ENCODE measurements around the gene IQGAP2.

Gene IQGAP2

GRCh38 chr5:76695346-76695745, 292.3 kb downstream of the IQGAP2 start:
- no peak for DNase-seq

DNA sequence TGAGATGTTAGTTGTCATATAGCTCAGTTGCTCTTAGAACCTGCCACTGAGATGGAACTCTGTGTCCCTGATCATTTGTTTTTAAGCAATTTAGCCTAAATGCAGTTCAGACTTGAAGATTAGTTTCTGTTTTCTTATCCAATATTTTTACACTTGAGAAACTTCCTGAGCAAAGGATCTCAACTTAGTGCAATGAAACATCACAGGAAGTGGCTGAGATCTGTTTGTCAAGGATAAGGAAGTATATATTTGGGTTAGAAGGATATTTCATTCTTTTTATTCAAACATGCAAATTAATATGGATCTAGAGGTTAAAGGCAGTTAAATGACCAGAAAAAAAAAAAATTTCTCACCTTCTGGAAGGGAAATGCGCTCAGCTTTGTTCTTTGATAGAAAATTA, 293.2 kb downstream of the IQGAP2 start:
- DNase-seq: no peak

DNA sequence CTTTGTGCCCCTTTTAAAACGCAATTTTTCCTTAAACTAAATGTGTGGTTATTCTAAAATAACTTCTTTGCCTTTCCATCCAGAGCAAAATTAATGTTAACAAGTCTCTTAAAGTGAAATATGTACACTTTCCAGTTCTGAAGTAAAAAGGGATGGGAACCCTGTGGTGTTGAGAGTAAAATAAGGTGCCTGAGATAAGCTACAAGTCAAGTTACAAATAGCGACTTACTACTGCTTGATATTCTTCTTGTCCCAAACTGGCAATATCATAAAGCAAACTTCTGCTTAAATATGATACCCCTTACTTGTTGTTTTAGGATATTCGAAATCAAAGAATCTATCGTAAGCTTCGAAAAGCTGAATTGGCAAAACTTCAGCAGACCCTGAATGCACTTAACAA, 294.6 kb downstream of the IQGAP2 start:
- no peak for DNase-seq

GRCh38 chr5:76700571-76700970, 297.5 kb downstream of the IQGAP2 start:
- no peak for DNase-seq

GRCh38 chr5:76701298-76701697, 298.2 kb downstream of the IQGAP2 start:
- DNase-seq: no peak

DNA sequence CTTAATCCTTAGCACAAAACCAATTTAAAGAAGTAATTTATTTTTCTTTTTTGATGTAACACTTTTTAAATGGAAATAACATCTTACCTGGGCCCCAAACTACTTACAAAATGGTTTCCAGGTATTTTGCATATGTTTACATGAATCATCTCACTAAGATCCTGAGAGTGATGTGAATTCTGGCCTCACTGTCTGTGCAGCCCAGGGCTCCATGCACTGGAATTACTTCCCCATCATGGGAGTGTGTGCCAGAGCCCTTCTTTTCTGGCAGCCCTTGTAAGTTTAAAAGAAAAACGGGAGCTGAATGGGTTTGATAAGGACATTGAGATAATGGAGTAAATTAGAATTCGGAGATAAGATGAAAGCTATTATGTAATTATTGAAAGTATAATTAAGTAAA, 300.6 kb downstream of the IQGAP2 start:
- no peak for DNase-seq

DNA sequence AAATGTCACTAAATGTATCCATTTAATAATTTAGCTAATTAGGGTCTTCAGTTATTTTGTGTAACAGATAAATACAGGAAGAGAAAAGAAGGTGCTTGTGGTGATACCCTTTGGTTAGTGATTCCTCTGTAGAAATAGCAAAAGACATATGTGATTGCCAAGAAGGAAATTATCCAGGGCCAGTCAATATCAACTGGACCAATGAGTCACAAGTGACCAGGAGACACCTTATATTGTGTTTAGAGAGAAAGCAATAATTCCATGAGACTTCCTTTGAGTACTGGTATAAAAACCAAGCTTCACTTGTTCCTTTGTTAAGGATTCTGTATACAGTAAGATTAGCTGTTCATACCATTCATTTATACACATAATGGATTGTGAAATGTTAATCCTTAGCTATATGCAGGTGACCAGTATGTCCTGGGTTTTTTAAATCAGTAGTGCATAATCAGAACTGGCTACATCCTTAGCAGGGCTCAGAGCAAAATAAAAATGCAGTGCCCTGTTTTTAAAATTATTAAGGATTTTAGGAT, 301.1 kb downstream of the IQGAP2 start:
- DNase-seq: no peak

DNA sequence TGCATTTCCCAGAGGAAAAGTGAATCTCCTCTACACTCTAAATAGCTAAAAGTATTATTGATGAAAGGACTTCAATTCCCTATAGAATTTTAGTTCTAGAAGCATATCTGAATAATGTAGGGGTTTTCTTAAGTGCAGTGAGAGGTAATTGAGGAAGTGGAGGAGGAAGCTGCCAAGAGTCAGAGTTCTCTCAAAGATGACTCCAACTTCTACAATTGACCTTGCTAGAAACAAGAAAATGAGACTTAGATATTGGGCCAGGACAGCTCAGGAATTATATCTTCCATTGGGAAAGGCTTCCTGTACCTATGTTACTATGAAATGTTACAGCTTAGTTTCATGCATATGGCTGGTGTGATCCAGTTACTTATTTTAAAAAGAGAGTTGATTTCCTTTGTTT, 302.5 kb downstream of the IQGAP2 start:
- no peak for DNase-seq

- no peak for DNase-seq
These were observed 306.7 kb downstream of the IQGAP2 start for GRCh38 chr5:76709762-76710161.

GRCh38 chr5:76710991-76711390, 307.9 kb downstream of the IQGAP2 start:
- no peak for DNase-seq

DNA sequence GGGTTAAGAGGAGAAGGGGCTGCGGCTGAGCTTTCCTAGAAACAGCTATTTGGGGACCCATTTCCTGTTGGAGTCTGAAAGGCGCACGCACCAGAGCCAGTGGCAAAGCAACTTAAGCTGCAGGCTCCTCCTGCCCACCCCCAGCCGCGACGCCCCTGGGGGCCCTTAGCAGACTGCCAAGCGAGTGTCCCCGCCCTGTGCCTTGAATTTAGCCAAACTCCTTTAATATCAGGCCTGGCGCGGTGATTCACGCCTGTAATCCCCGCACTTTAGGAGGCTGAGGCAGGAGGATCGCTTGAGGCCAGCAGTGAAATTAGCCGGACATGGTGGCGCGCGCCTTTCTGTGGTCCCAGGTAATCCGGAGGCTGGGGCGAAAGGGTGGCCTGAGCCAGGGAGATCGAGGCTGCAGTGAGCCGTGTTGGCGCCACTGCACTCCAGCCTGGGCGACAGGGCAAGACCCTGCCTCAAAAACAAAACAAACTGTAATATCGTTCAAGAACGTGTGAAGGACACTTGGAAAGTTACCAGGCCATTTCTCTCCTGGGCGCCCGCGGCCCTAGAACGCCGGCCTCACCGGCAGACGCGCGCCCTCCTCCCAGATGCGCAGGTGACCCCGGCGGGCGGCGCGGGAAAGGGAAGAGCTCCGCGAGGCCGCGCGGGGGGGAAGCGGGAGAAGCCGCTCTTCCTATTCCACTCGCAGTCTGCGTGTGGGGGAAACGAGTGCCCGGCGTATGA, 311.8 kb downstream of the IQGAP2 start:
- DNase-seq: no peak

DNA sequence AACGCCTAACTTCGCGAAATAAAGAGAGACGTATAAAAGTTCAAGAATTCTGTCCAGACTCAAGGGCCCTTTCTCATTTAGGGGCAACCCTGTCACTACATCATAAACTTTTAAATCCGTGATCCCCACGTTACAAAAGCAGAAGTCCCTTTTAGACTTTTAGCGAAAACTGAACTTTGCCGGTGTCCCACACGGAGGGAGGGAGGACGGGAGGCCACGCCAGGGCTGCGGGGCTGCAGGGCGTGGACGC, 312.3 kb downstream of the IQGAP2 start:
- DNase-seq: no peak

GRCh38 chr5:76715736-76716455, 312.8 kb downstream of the IQGAP2 start, which contains the start of gene F2R:
F2R (plus strand) TSS chr5:76716126; CDS start chr5:76716308, 182 bp downstream.
- DNase-seq: peak; percentile 39

- peak; percentile 2 for DNase-seq
These were observed 313.5 kb downstream of the IQGAP2 start for GRCh38 chr5:76716456-76717157.

DNA sequence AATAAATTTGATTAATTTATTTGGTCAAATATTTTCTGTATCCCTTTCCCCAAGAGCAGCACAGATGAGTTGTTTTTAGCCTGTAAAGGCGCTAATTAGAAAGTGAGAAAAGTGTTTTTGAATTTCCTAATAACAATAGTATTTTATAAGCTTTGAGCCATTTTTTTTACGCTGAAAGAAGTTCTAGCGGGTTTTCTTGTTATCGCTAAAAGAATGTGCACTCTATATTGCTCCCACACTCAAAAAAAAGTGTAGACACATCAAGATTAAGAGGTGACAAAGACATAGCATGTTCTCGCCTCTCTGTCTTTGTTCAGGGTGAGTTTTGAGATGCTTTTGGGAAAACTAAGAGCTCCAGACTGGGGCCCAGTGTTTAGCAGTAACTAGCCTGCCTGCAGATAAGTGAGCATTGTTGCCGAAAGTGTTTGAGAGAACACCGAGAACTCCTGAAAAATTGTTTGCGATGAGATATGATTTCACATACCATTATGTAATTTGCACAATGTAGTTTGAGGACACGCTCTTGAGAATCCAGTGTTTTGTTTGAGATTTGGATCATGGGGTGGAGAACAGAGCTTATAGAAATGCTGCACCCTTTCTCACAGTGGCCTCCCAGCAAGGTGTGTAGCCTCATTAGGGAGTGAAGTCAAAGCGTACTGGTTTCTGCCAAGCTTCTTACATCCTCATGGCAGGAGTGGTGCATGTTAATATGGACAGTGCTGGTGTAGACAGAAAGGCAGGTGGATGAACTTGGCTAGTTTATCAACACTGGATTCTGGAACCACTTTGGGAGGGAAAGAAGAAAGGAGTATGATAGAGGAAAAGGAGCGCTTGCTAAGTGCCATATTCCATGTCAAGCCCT, 314.4 kb downstream of the IQGAP2 start:
- DNase-seq: no peak

- DNase-seq: no peak
These were observed 315.3 kb downstream of the IQGAP2 start for GRCh38 chr5:76718381-76718832.

- no peak for DNase-seq
These were observed 315.8 kb downstream of the IQGAP2 start for GRCh38 chr5:76718880-76719279.

DNA sequence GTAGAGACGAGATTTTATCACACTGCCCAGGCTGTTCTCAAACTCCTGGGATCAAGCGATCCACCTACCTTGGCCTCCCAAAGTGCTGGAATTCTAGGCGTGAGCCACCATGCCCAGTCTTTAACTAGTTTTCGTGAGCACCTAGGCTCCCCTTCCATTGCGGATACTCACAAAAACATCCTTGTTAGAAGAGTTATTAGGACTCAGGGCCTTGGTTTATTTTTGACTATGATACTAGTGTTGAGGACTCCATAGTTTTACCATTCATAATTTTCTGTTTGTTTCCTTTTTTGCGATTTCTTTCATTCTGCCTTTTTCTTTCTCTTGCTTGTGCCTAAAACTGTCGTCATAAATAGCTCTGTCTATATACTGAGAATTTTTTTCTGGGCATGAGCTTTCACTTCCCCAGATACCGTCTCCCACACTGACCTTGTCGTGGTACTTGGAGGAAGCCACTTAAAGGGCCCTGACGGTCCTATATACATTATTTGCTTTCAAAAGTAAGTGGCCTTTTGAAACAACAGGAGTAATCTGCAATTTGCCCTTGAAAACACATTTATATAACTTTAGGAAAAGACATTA, 318.0 kb downstream of the IQGAP2 start:
- no peak for DNase-seq

DNA sequence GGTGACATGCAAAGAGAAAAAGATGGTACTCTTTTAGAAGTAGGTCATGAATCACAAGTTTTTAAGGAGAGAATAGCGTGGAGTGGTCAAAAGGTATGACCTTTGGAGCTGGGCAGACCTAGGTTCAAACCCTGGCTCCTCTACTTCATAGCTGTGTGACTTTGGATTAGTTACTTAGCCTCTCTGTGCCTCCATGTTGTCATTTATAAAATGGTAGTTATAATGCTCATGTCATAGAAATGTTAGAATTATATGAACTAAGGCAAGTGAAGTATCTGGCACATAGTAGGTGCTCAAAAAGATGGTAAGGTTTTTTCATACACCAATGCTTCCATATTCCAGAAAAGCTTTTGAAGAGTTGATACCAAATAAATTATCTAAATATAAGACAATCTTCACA, 320.2 kb downstream of the IQGAP2 start:
- no peak for DNase-seq

DNA sequence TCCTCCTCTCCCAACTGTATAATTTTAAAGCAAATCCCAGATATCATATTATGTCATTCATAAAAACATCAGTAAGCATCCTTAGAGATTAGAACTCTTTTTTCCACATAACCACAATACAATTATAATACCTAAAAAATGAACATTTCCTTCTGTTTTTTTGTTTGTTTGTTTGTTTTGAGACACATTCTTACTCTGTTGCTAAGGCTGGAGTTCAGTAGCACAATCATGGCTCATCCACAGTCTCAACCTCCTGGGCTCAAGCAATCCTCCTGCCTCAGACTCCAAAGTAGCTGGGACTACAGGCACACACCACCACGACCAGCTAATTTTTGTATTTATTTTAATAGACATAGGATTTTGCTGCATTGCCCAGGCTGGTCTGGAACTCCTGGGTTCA, 320.8 kb downstream of the IQGAP2 start:
- no peak for DNase-seq

DNA sequence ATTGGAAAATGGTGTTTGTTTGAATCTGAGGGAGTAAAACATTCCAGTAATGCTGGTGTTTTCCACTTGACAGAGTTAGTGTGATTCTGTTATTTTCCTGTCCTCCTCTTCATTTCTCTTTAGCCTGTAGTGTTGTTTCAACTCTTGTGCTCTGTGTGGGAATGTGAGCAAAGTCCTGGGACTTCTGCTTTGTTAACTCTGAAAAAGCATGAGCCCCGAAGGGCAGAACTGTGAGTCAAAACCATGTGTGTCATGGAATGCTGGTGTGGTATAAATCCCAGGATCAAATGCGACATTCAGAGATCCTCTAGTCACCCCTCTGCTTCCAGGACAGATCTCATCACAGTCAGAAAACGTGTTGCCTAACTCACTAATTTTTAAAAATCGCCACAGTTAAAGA, 321.8 kb downstream of the IQGAP2 start:
- DNase-seq: no peak

DNA sequence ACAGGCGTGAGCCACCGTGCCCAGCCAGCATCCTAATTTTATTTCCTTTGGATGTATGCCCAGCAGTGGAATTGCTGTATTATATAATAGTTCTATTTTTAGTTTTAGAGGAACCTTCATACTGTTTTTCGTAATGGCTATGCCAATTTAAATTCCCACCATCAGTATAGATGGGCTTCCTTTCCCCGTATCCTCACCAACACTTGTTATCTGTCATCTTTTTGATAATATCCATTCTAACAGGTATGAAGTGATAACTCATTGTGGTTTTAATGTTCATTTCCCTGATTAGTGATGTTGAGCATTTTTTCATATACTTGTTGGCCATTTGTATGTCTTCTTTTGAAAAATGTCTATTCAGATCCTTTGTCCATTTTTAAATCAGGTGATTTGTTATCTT, 325.9 kb downstream of the IQGAP2 start:
- DNase-seq: no peak

All from NCI-H510A treated with DMSO at 0.1 percent for 48 hours (cell line).